ACHN (cell line): ENCODE data around the gene FAM135A.

ENCODE experiments used
- DNase-seq: peaks from one replicate; pipeline ENCODE4 v3.0.0-alpha.2; 2015
- in situ Hi-C: cut with HindIII; loops from 2 replicates; pipeline ENCODE4 v1.10.0; 2017; ENCODE audit warnings: low sequenced_read_pairs, low pct_ligation_motif_present, low pct_unique_long_range_greater_than_20kb

FAM135A gene

GRCh38 chr6:70394518-70395300 is 18.6 kb upstream of the FAM135A start:
- in situ Hi-C loops = no loop called here
- no peak for DNase-seq

GRCh38 chr6:70395301-70395672 is 18.0 kb upstream of the FAM135A start:
- no peak for DNase-seq
- in situ Hi-C loops = no loop called here

GRCh38 chr6:70396163-70396562 is 17.1 kb upstream of the FAM135A start:
- no peak for DNase-seq
- in situ Hi-C loops = no loop called here

- no peak for DNase-seq
- in situ Hi-C loops = no loop called here
Measured at GRCh38 chr6:70396796-70397729, 16.2 kb upstream of the FAM135A start.

DNA sequence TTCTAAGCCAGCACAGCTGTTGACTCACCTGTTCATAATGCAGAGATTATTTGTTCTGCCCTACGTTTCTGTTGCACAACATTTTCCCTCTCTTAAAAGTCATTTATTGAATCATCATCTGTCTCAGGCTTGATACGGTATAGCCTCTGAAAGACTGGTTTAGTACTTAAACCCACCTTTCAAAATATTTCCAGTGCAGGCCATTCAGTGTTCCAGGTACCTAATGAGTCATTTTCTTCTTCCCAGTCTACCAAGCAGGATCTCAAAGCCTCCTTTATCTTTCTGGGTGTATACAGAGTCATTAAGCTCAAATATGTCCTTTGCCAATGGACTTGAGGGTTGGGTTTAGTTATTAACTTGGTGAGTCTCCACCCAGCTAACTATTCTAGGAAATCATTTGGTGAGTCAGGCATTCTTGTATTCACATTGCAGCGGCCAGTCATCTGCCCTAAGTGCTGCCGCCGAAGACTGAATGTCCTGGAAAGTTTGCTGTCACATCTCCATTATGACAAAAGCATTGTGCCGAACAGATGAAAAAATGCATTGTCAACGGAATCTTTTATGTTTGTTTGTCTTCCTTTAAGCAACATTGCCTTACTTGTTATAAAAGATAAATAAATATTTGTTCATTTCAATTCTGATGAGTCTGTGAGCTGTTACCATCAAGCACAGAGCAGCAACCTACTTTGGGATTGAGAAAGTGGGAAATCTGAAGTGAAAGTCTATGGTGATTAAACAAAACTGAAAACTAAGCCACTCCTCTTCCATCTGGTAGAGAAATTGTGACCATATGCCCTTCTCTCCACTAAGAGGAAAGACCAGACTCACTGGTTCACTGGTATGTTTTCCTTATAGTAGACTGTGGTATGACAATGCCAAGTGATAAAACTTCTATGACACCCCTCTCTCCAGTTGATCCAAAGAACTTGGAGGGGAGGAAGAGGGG is 14.3 kb upstream of the FAM135A start:
- in situ Hi-C loops = no loop called here
- peak; percentile 94 for DNase-seq

GRCh38 chr6:70404658-70405057 is 8.7 kb upstream of the FAM135A start:
- in situ Hi-C loops = no loop called here
- no peak for DNase-seq

DNA sequence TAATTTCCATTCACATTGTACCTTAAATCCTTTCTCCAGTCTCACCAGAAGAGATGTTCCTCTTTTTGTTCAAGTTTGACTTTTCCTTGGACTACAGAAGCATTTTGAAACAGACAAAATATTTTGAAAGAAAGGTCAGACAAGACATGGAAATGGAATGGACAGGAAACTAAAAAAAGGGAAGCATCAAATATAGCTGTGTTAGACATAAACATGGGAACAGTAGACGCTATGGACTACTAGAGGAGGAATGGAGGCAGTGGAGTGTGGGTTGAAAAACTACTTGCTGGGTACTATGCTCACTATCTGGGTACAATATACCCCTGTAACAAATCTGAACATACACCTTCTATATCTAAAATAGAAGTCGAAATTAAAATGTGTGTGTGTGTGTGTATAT is 4.1 kb upstream of the FAM135A start:
- no peak for DNase-seq
- in situ Hi-C loops = no loop called here

DNA sequence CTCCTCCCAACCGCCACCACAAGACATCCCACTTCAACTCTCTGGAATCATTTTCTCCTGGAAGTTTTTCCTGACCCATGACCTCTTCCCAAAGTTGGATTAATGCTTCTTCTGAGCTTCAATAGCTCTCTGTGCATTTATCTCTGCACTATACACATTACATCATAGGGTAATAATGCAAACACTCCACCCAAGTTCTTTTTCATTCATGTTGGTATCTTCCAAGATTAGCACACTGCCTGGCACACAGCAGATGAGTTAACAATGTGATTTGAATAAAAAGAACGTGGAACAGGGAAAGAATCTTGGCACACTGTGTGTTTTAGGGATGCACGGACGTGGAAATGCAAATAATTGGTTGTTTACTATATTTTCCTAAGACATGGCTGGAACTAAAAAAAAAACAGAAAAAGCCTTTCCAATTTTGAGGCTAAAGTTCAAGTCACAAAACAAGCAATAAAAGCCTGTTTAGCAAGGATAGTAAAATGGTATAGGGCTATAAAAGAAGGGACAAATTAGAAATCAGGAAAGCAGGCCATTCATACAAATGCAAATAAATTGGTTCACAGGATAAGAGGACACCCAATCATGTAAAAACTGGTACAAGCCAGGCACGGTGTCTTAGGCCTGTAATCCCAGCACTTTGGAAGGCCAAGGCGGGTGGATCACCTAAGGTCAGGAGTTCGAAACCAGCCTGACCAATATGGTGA is 1.6 kb upstream of the FAM135A start:
- no peak for DNase-seq
- in situ Hi-C loops = no loop called here

- DNase-seq = no peak
- in situ Hi-C loops = no loop called here
Measured at GRCh38 chr6:70412252-70413113, 825 bp upstream of the FAM135A start.

DNA sequence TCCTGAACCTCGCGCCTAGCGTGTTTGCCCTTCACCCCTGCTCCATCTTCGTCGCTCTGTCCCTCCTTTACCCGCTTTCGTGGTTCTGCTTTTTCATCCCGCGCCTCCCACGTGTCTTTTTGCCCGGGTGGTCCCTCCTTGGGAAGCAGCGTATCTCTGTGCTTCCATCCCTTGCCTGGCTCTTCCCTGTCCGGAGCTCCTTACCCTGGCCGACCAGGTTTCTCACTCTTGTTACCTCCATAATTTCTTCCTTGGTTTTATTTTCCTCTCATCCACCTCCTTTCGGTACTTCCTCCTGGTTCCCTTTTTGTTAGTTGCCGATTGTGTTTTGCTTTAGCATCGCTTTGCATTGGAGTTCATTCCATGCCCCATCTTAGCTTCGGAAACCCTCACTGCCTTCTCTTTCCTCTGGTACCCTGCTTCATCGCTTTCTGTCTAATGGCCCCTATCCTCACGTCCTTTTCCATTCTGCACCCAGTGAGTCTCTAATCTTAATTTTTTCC is 735 bp downstream of the FAM135A start:
- in situ Hi-C loops = no loop called here
- DNase-seq = peak; percentile 25

- in situ Hi-C loops = no loop called here
- DNase-seq = no peak
Measured at GRCh38 chr6:70414813-70415212, 1.5 kb downstream of the FAM135A start.

DNA sequence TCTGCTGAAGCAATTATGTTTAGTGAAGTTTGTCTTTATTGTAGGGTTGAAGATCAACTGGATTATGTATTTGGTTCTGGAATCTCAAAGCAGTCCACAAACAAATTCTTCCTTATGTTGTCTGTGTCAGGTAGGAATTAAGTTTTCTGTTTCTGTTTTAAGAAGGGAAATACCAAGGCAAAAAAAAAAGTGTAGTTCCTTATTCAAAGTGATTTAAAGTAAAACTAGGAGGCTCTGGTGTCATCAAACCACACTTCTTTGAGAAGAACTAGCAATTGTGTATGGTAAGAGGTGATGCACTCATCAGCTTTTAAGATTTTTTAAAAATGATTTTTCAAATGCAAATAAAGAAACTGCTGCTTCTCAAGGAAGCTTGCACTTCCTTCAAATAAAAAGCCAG is 1.9 kb downstream of the FAM135A start:
- no peak for DNase-seq
- in situ Hi-C loops = no loop called here

DNA sequence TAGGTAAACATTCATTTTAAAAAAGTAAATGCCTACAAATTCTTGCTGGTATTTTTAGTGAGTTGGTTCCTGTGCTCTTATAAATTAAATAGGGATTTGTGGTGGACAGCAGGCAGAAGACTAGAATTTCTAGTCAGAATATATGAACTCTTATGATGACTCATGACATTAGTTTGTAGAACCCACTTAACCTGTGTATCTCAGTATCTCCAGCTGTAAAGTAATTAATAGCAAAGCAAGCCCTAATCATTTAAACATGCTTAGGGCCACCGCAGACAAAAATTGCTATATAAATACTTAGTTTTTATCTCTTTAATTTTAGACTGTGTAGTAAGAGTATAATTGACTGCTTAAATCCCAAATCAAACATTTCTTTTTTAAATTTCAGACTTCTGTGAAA is 2.4 kb downstream of the FAM135A start:
- in situ Hi-C loops = no loop called here

DNA sequence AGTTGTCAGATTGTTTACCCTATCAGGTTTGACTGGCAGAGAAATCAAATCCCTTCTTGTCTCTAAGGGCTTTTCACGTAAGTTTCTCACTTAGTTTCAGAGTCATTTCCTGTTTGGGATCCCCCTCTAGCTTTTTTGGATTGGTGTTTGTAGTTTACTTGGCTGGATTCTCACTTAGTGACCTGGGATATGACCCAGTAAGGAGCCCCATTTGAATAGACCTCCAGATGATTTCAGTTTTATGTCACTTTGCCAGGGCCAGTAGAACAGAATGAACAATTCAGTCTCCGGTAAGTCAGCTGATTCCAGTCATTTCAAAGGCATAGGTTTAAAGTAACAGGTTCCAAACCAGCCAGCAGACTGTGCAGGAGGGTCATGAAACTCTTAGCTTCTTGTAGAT is 8.2 kb downstream of the FAM135A start:
- in situ Hi-C loops = no loop called here
- DNase-seq = no peak

More for the DNA sequence above, 2.4 kb downstream of the FAM135A start:
- no peak for DNase-seq

GRCh38 chr6:70423189-70424134 is 10.2 kb downstream of the FAM135A start:
- no peak for DNase-seq
- in situ Hi-C loops = no loop called here

- no peak for DNase-seq
- in situ Hi-C loops = no loop called here
Measured at GRCh38 chr6:70424291-70424690, 11.0 kb downstream of the FAM135A start.
